ENCODE results near the gene MSI2. TPM values are rescaled to one million over a fixed set of nuclear protein-coding genes. Genes with fewer than 3 reads are reported as not detected.

MSI2 gene
- total and polyA plus RNA-seq, 2 donors (not counting 3 experiments of a cell fraction or from before 2014, with no cell fraction given), result 20.9 to 59.3 TPM

- CTCF ChIA-PET, result interaction anchor here (1.7 kb wide), 1 partner anchor 14 kb away, joined by 3 read pairs; no protein-coding TSS in a partner anchor
- H3K4me3 ChIP-seq (replicated peaks in 1 of 3; ENCODE audit: insufficient read depth in 1 of 3, low read depth in 1 of 3, low read length in 3 of 3), result no peak overlapping the region
- no peak for DNase-seq (ENCODE audit: low read depth, low spot score)
- dilution Hi-C loops (cut with MboI; ENCODE audit: extremely low pct_ligation_motif_present, low sequenced_read_pairs), result no loop called here
- H3K9ac ChIP-seq (replicated peaks; ENCODE audit: extremely low read depth, insufficient read depth, low read length), result no peak overlapping the region
- H3K36me3 ChIP-seq (ENCODE audit: control insufficient read depth in 2 of 2, extremely low read depth in 1 of 2, insufficient read depth in 2 of 2, low read length in 2 of 2), result peaks cover 0 to 13% of the 10 kb centered on the region in 2 experiments
- no peaks in the 10 kb centered on the region for H3K9me3 ChIP-seq (replicated peaks; ENCODE audit: control insufficient read depth, insufficient read depth, low read length)
- peaks cover 6% of the 10 kb centered on the region for H3K4me1 ChIP-seq (ENCODE audit: control insufficient read depth, extremely low read depth, insufficient read depth, low read length)
- no peak overlapping the region for H3K27ac ChIP-seq (ENCODE audit: insufficient read depth, low read depth, low read length)
- H3K9me1 ChIP-seq (replicated peaks; ENCODE audit: control insufficient read depth, extremely low read depth, insufficient read depth, low read length), result no peaks in the 10 kb centered on the region
- no peak overlapping the region for H3K4me2 ChIP-seq (ENCODE audit: insufficient read depth, low read length)
- BruUV-seq (replicated peaks), result no TSS peak
- H3K27me3 ChIP-seq (ENCODE audit: control insufficient read depth in 2 of 2, insufficient read depth in 2 of 2, low read length in 2 of 2), result no peaks in the 10 kb centered on the region
- TF ChIP-seq JUN (IDR thresholded peaks at IDR 0.05; ENCODE audit: borderline replicate concordance, insufficient read depth, insufficient read length, low read depth) (no peak), POLR2AphosphoS5 (IDR thresholded peaks at IDR 0.05; ENCODE audit: insufficient read depth, low read depth, low read length) (no peak), MYC (IDR thresholded peaks at IDR 0.05; ENCODE audit: low read depth, low read length) (no peak), MAX (IDR thresholded peaks at IDR 0.05; ENCODE audit: insufficient read depth, insufficient read length) (no peak), FOS (IDR thresholded peaks at IDR 0.05; ENCODE audit: borderline replicate concordance, insufficient read depth, low read length) (no peak), EZH2 (IDR thresholded peaks at IDR 0.05; ENCODE audit: borderline replicate concordance, low read depth, low read length, severe bottlenecking) (no peak), POLR2A (IDR thresholded peaks at IDR 0.05; ENCODE audit: low read depth, low read length) (no peak), GATA2 (IDR thresholded peaks at IDR 0.05; ENCODE audit: insufficient read depth, insufficient read length, low read depth, low read length) (no peak)
- TF ChIP-seq, protein P1, sequence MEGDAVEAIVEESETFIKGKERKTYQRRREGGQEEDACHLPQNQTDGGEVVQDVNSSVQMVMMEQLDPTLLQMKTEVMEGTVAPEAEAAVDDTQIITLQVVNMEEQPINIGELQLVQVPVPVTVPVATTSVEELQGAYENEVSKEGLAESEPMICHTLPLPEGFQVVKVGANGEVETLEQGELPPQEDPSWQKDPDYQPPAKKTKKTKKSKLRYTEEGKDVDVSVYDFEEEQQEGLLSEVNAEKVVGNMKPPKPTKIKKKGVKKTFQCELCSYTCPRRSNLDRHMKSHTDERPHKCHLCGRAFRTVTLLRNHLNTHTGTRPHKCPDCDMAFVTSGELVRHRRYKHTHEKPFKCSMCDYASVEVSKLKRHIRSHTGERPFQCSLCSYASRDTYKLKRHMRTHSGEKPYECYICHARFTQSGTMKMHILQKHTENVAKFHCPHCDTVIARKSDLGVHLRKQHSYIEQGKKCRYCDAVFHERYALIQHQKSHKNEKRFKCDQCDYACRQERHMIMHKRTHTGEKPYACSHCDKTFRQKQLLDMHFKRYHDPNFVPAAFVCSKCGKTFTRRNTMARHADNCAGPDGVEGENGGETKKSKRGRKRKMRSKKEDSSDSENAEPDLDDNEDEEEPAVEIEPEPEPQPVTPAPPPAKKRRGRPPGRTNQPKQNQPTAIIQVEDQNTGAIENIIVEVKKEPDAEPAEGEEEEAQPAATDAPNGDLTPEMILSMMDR (IDR thresholded peaks at IDR 0.05; ENCODE audit: extremely low read depth in 1 of 2, insufficient read depth in 1 of 2, low read depth in 1 of 2, low read length in 2 of 2), result no peak
- POLR2A ChIA-PET, result no interaction called here
- H3K79me2 ChIP-seq (ENCODE audit: control insufficient read depth, insufficient read depth, low read length), result no peaks in the 10 kb centered on the region
- no peaks in the 10 kb centered on the region for H4K20me1 ChIP-seq (replicated peaks; ENCODE audit: control insufficient read depth, extremely low read depth, insufficient read depth, low read length)
- H2AFZ ChIP-seq (ENCODE audit: low read depth, low read length), result no peak overlapping the region
- intact Hi-C loops (cut with micrococcal nuclease), result no loop called here
- FAIRE-seq, result no peak
Measured at GRCh38 chr17:57271821-57272220, 15.5 kb downstream of the MSI2 start.

All from endothelial cell of umbilical vein (primary cell).